OCI-M2 (cell line): ENCODE measurements around the gene ERRFI1.

ENCODE experiments used
- DNase-seq: peaks from one replicate; lab custom pipeline; 2025; ENCODE audit not compliant: unreplicated experiment; lab: John Stamatoyannopoulos, UW

ERRFI1 gene

DNA sequence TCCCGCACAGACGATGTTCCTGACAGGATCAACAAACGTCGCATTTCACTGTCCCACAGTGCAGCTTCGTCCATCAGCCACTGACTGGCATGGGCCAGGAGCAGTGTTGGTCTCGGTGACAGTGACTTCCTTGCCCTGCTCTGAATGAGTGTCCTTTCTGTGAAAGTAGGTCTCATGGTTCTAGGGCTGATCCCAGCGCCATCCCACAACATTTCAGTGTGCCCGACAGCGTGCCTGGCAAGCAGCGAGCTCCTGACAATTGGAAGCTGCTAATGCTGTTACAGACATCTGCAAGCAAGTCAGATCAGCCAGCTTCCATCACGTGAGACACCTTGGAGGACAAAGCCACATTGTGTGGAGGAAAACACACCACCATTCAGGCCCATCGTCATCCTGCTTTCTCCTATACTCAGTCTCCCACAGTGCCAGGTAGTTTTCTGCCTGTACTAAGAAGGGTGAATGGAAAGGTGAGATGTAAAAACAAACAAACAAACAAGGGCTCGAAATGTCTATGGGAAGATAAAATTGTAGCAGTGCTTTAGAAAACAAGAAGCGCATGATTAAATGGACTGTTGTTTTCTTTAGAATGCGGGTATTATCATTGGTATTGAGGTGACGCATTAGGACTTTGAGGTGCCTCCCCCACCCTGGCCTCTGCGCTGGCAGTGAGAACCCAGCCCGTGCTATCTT, 21.9 kb downstream of the ERRFI1 start:
- DNase-seq: no peak

DNA sequence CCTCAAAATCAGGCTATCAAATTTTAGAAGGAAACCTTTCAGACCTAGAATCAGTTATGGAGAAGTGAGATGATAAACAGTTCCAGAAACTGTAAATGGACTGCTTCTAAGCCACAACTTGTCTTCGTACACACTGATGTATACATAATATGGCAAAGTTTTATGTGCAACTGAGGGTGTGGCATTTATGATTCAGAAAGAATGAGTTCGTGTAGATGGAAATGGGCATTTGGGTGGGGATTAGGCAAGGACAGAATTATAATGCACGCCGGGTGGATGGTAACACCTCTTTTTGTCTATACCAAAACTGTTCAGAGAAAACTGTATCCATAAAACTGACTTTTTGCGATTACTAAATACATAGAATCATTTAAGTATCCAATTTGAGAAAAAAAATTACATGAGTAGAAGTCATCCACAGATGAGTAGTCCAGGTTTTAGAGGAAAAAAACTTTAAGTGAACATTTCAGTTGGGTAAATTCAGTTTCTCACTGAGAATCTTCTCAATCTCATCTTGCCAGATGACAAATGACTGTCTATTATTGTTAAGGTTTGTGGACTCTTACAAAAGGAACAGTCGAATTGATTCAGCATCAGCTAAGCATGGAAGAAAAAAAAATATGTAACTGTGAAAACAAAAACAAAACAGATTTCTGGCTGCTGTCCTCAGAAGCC, 22.5 kb downstream of the ERRFI1 start:
- DNase-seq: no peak

DNA sequence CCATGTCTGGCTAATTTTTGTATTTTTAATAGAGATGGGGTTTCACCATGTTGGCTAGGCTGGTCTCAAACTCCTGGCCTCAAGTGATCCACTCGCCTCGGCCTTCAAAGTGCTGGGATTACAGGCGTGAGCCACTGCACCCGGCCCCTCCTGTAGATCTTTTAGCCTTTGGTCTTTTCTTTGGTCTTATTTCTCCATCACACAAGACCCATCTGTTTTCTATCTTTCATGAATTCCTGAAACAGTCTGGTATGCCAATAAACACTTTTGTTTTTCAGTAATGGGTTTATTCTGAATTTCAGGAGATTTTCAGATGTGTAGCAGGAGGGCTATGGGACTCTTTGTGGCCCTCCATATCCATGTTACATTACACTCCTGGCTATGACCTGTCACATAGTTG, 23.2 kb downstream of the ERRFI1 start:
- DNase-seq: no peak

DNA sequence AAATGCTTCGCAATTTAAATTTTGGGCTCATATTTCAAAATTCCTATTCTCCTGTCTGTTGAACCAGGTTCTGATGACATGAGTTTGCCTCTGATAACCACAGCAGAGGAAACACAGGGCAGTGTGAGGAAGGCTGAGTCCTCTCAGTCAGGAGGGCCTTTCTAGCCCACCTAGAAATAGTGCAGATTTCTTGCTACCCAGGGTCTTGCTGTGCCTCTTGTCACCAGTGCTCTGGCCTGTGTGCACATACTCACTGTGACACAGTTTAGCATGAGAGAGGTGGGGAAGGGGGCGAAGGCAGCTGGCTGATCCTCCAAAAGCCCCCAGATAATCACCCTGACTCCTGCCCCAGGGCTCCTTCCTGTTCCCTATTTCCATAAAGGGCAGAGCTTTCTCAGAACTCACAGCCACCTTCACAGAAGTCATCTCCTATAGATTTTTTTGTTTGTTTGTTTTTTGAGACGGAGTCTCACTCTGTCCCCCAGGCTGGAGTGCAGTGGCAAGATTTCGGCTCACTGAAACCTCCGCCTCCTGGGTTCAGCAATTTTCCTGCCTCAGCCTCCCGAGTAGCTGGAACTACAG, 23.7 kb downstream of the ERRFI1 start:
- no peak for DNase-seq

DNA sequence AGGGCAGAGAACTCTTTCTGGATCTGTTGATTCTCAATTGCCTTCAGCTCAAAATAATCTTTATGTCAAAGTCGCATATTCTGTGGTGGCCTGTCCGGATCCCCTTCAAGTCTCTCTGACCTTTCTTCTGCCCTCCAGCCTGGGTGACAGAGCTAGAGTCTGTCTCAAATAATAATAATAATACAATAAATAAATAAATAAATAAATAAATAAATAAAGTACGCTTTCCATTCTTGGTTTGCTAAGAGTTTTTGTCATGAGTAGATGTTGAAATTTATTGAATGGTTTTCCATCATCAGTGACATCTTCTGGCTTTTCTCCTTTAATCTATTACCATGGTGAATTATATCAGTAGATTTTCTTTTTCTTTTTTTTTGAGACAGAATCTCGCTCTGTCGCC, 30.7 kb downstream of the ERRFI1 start:
- no peak for DNase-seq

DNA sequence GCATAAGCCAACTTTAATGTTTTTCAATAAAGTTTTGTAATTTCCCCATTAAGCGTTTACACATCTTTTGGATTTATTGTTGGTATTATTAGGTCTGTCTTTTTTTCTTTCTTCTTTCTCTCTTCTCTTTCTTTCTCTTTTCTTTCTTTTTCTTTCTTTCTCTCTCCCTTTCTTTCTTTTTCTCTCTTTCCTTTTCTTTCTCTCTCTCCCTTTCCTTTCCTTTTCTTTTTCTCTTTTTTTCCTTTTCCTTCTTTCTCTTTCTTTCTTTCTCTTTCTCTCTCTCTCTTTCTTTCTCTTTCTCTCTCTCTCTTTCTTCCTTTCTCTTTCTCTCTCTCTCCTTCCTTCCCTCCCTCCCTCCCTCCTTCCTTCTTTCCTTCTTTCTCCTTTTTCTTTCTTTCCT, 31.3 kb downstream of the ERRFI1 start:
- DNase-seq: no peak

DNA sequence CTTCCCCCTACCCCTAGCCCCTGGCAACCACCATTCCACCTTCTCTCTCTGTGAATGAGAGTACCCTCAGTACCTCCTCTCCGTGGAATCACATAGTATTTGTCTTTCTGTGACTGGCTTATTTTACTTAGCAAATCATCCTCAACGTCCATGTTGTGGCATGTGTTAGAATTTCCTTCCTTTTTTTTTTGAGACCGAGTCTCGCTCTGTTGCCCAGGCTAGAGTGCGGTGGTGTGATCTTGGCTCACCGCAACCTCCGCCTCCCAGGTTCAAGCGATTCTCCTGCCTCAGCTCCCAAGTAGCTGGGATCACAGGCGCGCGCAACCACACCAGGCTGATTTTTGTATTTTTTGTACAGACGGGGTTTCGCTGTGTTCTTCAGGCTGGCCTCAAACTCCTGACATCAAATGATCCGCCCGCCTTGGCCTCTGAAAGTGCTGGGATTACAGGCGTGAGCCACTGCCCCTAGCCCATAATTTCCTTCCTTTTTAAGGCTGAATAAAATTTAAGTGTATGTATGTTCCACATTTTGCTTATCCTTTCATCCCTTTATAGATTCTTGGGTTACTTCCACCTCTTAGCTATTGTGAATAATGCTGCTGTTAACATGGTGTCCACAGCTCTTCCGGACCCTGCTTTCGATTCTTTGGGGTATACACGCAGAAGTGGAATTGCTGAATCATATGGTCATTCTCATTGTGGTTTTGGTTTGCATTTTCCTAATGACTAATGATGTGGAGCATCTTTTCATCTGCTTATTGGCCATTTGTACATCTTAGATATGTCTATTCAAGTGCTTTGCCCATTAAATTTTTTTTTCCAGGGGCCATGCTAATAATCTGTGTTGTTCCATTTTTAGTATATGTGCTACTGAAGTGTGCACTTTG, 32.3 kb downstream of the ERRFI1 start:
- DNase-seq: no peak

DNA sequence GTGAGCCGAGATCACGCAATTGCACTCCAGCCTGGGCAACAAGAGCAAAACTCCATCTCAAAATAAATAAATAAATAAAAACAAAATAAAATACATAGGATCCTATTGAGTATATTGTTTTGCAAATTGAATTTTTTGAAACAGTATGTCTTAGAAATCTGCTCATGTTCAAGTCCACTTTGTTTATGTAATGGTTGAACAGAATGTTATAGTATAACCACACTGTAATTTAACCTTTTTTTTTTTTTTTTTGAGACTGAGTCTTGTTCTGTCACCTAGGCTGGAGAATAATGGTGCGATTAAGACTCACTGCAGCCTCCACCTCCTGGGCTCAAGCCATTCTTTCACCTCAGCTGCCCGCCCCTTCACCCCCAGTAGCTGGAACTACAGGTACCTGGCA, 33.2 kb downstream of the ERRFI1 start:
- no peak for DNase-seq

DNA sequence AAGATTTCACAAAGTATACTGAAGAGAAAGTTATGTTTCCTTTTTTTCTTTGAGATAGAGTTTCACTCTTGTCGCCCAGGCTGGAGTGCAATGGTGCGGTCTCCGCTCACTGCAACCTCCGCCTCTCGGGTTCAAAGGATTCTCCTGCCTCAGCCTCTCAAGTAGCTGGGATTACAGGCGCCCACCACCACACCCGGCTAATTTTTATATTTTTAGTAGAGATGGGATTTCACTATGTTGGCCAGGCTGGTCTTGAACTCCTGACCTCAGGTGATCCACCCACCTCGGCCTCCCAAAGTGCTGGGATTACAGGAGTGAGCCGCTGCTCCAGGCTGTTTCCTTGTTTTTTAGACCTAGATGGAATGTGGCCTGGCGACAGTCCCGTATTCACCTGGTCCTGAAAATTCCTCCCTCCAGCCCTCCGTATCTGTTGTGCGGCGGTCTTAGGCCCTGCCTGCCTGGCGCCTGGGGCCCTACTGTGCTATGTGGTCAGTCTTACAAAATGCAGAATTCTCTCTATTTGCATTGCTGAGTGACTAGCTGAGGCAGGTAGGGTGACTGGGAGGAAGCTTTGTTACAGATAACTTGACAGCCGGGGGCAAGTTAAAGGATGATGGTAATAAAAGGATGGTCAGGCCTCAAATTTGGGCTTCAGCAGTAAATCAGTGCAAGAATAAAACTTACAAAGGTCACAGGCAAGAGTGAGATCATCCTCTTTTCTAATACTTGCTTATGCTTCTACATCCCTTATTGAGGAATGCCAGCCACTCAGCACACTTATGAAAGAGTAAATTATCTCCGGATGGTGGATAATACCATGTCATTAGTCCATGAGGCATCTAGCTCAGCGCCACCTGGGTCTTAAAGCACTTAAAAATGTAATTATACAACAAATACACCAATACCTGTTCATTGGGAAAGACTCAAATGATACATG, 34.3 kb downstream of the ERRFI1 start:
- DNase-seq: no peak

DNA sequence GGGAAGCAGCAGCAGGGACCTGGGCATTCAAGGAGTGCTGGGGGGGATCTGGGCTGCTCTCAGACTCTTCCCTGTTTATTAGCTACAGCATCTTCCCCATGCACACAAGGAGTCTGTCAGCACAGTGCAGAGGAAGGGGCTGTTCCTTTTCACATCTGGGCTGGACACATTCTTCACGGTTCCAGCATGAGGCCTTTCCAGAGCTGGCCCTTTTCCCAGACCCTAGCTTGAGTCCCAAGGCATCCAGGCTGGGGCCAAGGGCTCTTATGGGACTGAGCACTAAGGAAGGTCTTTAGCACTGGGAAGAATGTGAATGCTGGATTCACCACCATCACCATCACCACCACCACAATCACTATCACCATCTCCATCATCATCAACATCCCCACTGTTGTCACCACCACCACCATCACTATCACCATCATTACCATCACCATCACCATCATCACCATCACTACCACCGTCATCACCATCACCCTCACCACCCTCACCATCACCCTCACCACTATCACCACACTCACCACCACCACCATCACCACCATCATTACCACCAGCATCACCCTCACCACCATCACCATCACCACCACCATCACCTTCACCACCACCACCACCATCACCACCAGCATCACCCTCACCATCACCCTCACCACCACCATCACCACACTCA, 36.2 kb downstream of the ERRFI1 start:
- DNase-seq: no peak

DNA sequence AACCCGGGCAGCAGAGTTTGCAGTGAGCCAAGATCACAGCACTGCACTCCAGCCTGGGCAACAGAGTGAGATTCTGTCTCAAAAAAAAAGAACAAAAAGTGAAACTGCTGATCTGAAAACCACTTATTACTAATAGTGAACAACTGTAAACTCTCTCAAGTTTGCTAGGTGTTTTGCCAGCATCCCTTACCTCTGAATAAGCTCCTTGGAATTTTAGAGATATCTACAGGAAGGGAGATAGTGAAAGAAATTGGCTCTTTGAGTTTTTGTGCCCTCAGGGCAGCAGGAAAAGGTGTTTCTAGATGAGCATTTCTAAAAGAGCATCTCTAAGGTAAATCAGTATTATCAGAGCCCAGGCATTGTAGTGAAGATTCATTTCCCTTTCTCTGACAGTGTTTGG, 37.5 kb downstream of the ERRFI1 start:
- DNase-seq: no peak

DNA sequence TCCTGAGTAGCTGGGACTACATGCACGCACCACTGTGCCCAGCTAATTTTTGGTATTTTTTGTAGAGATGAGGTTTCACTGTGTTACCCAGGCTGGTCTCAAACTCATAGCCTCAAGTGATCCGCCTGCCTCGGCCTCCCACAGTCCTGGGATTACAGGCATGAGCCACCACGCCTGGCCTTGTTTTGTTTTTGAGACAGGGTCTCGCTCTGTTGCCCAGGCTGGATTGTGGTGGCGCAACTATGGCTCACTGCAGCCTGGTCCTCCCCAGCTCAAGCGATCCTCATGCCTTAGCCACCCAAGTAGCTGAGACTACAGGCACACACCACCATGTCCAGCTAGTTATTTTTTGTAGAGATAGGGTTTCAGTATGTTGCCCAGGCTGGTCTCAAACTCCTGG, 38.6 kb downstream of the ERRFI1 start:
- DNase-seq: no peak

DNA sequence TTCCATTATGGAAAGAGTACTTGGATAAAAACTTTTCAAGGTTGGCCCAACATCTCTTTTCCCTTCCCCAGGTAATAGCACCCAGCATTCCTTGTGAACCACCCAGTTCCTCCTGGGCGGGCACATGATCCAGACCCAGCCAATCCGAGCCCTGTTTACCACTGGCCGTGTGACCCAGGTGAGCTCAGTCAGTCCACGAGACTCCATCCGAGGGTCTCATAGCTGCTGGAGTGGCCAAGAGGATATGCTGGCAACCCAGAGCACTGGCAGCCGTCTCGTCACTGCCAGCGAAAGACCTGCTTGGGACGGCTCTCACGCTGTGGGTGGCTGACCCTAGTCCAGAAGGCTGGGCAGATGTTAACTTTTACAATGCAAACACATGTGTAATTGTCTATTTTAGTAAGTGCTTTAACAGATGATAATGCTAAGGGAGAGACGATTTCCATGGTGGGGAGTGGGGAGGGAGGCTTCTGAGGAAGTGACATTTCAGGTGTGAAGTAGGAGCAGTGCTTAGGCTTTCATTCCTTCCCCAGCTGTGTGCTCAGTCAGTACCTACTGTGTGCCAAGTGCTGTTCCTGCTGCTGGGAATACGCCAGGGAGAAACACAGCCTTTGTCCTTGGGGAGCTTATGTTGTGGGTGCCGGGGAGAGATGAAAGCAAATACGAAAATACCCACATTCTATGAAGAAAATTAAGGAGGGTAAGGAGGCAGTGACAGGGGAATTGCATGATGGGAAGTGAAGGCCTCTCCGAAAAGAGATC, 40.1 kb downstream of the ERRFI1 start:
- DNase-seq: no peak

DNA sequence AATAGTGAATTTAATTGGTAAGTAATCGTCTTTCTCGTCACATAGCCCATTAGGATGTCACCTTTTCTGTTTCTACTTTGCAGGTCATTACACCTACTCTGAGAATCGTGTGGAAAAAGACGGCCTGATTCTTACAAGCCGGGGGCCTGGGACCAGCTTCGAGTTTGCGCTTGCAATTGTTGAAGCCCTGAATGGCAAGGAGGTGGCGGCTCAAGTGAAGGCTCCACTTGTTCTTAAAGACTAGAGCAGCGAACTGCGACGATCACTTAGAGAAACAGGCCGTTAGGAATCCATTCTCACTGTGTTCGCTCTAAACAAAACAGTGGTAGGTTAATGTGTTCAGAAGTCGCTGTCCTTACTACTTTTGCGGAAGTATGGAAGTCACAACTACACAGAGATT, 41.3 kb downstream of the ERRFI1 start:
- no peak for DNase-seq

DNA sequence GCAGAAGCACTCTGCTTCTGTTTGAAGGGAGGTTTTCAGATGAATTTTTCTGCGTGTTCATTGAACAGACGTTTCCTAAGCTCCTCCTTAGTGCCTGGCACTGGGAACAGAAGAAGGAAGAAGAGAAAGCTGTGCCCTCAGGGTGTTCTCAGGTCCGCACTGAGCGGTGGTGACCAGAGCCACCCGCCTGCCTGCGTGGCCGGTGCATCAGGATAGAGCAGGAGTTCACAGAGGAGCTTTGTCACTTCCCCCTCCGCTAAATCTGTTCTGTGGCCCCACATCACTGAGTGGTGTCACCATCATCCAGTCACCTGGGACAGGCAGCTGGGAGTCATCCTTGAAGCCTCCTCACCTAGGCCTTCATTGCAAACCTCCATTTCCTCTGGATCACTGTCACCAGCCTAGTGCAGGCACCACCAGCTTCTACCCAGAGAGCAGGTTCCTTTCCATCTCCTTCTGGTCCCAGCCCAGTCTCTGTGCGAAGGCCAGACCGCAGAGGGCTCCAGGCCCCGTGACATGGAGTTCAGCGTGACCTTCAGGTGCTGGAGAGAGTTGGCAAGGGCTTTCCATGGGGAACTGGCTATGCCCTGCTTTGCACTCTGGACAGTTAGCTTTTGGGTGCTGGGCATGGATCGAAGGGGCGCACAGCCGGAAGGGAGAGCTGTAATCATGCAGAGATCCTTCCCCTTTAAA, 42.9 kb downstream of the ERRFI1 start:
- DNase-seq: no peak

DNA sequence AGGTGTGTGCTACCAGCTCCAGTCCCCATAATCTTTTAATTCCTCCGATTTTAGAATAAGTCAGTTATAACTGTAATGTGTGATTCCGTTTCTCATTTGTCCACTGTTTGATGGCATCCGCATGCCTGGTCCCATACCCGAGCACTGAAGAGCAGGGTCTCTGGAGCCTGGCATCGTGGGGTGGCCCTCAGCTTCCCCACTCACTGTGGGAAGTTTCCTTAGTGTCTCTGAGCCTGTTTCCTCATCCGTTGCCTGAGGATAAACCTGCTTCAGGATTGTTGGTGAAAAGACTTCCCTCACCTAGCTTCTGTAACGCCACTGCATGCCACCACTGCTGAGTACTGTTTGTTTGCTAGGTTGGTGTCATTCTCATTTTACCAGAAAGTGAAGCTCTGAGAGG, 45.1 kb downstream of the ERRFI1 start:
- no peak for DNase-seq

DNA sequence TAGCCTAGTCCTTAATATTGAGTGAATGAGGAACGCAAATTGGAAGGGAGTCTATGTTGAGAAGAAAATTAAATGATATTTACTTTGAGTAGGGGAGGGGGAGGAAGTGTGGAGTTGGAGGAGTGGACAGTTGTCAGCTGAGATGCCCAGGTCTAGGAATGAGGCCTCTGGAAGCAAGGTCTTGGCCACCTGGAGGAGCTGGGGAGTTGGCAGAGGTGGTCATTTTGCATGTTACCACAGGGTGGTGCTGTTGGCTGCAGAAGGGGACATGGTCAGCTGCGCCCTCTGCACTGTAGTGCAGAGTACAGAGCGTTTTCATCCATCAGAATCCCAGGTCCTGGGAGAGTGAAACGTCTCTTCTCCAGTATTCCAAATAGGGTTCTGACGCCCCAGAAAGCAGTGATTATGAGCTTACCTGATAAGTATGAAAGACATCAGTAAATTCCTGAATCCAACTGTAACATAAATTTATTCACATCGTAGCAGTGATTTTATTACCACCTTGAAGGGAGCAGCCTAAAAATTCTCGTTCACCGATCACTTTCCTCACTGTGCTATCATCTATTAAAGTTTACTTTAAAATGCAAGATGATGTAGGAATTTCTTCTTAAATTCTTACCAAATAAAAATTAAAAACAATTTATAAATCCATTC, 50.8 kb downstream of the ERRFI1 start:
- no peak for DNase-seq

DNA sequence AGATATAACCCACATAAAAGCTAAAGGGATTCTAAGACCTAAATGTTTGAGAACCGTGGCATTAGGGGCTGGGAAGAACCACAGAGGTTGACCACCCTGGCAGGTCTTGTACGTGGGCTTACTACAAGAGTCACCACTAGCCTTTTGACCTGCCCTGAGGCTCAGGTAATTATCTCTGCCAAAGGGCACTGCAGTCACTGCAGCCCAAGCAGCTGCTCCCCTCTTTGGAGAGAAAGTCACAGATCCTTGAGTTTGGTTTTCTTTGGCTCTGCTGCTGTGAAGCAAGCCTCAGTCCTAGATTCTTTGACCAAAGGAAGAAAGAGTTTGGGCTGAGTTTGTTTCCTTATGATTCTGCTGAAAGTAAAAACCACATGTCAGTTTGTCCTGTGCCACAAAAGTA, 53.0 kb downstream of the ERRFI1 start:
- DNase-seq: no peak
